HG02763 (cell line): Measurements from ENCODE around the gene HIPK2.
"Not testable (repeated sequence)": the region's sequence is repeated elsewhere in the genome, so short reads cannot be mapped to it uniquely, and the experiment has no call there.

Source experiments
- ATAC-seq: cut with Tn5 transposase; IDR thresholded peaks from one replicate; pipeline ENCODE4 v1.9.1; 2021; ENCODE audit warnings: mild to moderate bottlenecking, moderate library complexity; ENCODE audit not compliant: unreplicated experiment

The HIPK2 gene

GRCh38 chr7:139679731-139680594, 97.8 kb downstream of the HIPK2 start:
- ATAC-seq = no peak

- ATAC-seq = no peak
Observed at GRCh38 chr7:139676390-139676789, 101.4 kb downstream of the HIPK2 start.

GRCh38 chr7:139675127-139676125, 102.4 kb downstream of the HIPK2 start:
- no peak for ATAC-seq

- no peak for ATAC-seq
Observed at GRCh38 chr7:139674752-139675126, 103.1 kb downstream of the HIPK2 start.

- ATAC-seq = no peak
Observed at GRCh38 chr7:139674341-139674740, 103.5 kb downstream of the HIPK2 start.

GRCh38 chr7:139673762-139674161, 104.0 kb downstream of the HIPK2 start:
- ATAC-seq = no peak

- peak; percentile 86 for ATAC-seq
Observed at GRCh38 chr7:139673230-139673629, 104.6 kb downstream of the HIPK2 start.

GRCh38 chr7:139671967-139672366, 105.8 kb downstream of the HIPK2 start:
- ATAC-seq = no peak

GRCh38 chr7:139670662-139671061, 107.1 kb downstream of the HIPK2 start:
- not testable (repeated sequence) for ATAC-seq

GRCh38 chr7:139669106-139670061, 108.4 kb downstream of the HIPK2 start:
- no peak for ATAC-seq

GRCh38 chr7:139667377-139667776, 110.4 kb downstream of the HIPK2 start:
- ATAC-seq = no peak

GRCh38 chr7:139666501-139666900, 111.3 kb downstream of the HIPK2 start:
- no peak for ATAC-seq

- no peak for ATAC-seq
Observed at GRCh38 chr7:139664434-139664833, 113.4 kb downstream of the HIPK2 start.

GRCh38 chr7:139663608-139664177, 114.1 kb downstream of the HIPK2 start:
- ATAC-seq = no peak

- no peak for ATAC-seq
Observed at GRCh38 chr7:139661903-139662302, 115.9 kb downstream of the HIPK2 start.

- no peak for ATAC-seq
Observed at GRCh38 chr7:139661043-139661440, 116.8 kb downstream of the HIPK2 start.

- ATAC-seq = no peak
Observed at GRCh38 chr7:139660317-139661042, 117.3 kb downstream of the HIPK2 start.

GRCh38 chr7:139659922-139660316, 117.9 kb downstream of the HIPK2 start:
- ATAC-seq = no peak

- no peak for ATAC-seq
Observed at GRCh38 chr7:139658908-139659675, 118.7 kb downstream of the HIPK2 start.
